GM18909 (cell line): ENCODE measurements around the gene SLC24A5.

Source experiments
- ATAC-seq: cut with Tn5 transposase; IDR thresholded peaks from one replicate; pipeline ENCODE4 v1.9.1; 2021; ENCODE audit warnings: mild to moderate bottlenecking; ENCODE audit not compliant: unreplicated experiment, poor library complexity

The SLC24A5 gene

GRCh38 chr15:48182749-48183148 lies 62.0 kb downstream of the SLC24A5 start:
- ATAC-seq = no peak

- no peak for ATAC-seq
These were observed 64.7 kb downstream of the SLC24A5 start for GRCh38 chr15:48185529-48185928.

GRCh38 chr15:48186271-48186670 lies 65.5 kb downstream of the SLC24A5 start:
- ATAC-seq = no peak

GRCh38 chr15:48190932-48191573 lies 70.3 kb downstream of the SLC24A5 start:
- no peak for ATAC-seq

DNA sequence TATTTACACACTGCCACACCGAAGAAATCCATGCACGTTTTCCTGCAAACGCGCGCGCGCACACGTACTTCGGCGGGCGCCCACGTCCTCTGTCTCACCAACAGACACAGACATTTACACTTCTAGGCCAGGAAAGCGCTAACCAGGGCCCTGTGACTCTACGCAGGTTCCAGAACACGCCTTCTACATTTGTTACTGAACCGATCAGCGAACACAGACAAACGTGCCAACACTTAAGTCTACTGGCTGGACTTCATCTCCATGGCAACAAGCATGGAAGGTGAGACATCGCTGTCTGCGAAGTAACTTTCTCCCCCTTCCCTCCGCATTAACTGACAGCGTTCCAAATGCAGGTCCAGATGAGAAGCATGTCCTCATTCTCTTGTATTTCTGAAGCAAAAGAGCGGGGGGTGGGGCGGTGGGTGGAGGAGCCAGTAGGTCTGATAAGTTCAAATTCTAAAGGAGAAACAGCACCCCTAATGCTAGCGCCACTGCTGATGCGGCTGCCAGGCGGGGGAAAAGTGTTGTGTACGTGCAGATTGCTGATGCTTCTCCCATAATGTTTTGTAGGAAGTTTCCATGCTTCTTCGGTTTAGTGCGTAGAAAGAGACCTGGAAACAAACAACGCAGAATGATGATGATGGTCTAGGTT lies 70.9 kb downstream of the SLC24A5 start, which contains the start of gene CTXN2:
Gene CTXN2 (plus strand): TSS at position 92 of the 652 bp plus-strand sequence. CDS start 9,636 bp downstream, outside the sequence.
- ATAC-seq = no peak
